ENCODE measurements around the gene TMEM178B. TPM values are rescaled to one million over a fixed set of nuclear protein-coding genes. Genes with fewer than 3 reads are reported as not detected.

TMEM178B gene
- total RNA-seq (0.27 and 0.96 TPM in 2 replicates), polyA plus RNA-seq (0.28 TPM in 1 of 2 replicates, not detected in the other), polyA minus RNA-seq (0.50 and 2.5 TPM in 2 replicates)
- 0.02 TPM for total RNA-seq (2013)

- peak within 1 kb of the TSS; percentile 63 for H3K9ac ChIP-seq (ENCODE audit: low read length)
- Mint-ChIP-seq H3K27ac (no peak within 1 kb of the TSS), H3K27me3 (peaks cover 35% of the 10 kb centered on the region), H3K4me1 (peaks cover 25% of the 10 kb centered on the region), H3K9me3 (ENCODE audit: insufficient read depth) (no peaks in the 10 kb centered on the region), H3K4me3 (peak within 1 kb of the TSS; percentile 81)
- CTCF ChIA-PET, result no interaction called here
- H3K27ac ChIP-seq (ENCODE audit: low read length in 2 of 2), result no peak within 1 kb of the TSS
- H3K4me3 ChIP-seq (ENCODE audit: control extremely low read depth in 1 of 5, extremely low read depth in 1 of 5, insufficient read depth in 1 of 5, low read depth in 2 of 5, low read length in 4 of 5), result peak within 1 kb of the TSS; percentile 8 to 56 (median 42)
- H3K4me2 ChIP-seq (replicated peaks; ENCODE audit: low read depth, low read length, poor library complexity, severe bottlenecking), result peak within 1 kb of the TSS; percentile 79
- intact Hi-C loops (cut with micrococcal nuclease), result no loop called here
- H3K27me3 ChIP-seq (replicated peaks in 1 of 4; ENCODE audit: control extremely low read depth in 1 of 4, control insufficient read depth in 3 of 4, insufficient read depth in 4 of 4, low read length in 3 of 4), result peaks cover 0 to 55% (median 36%) of the 10 kb centered on the region in 4 experiments
- DNase-seq (peak; percentile 21), ATAC-seq (ENCODE audit: low read depth) (no peak)
- H3K79me2 ChIP-seq (ENCODE audit: control insufficient read depth, insufficient read depth, low read length), result no peaks in the 10 kb centered on the region
- no peaks in the 10 kb centered on the region for H4K20me1 ChIP-seq (ENCODE audit: control insufficient read depth, insufficient read depth, low read length, poor library complexity, severe bottlenecking)
- WGBS (ENCODE audit: insufficient coverage), result under 1% methylated on average over 46 of the region's 47 CpGs
- no peak for TF ChIP-seq EZH2 (IDR thresholded peaks at IDR 0.05; ENCODE audit: borderline replicate concordance, insufficient read depth, low read depth, low read length, poor library complexity, severe bottlenecking)
- TF ChIP-seq CTCF (IDR thresholded peaks at IDR 0.05), result no peak
- POLR2A ChIA-PET, result no interaction called here
- peak within 1 kb of the TSS; percentile 72 for H2AFZ ChIP-seq (ENCODE audit: insufficient read depth, low read depth, low read length, poor library complexity, severe bottlenecking)
- H3K36me3 ChIP-seq (replicated peaks in 1 of 2; ENCODE audit: control extremely low read depth in 1 of 2, control insufficient read depth in 1 of 2, extremely low read depth in 1 of 2, insufficient read depth in 2 of 2, low read length in 1 of 2), result no peaks in the 10 kb centered on the region
- peaks cover 0 to 9% (median 0%) of the 10 kb centered on the region in 3 donors for H3K9me3 ChIP-seq (ENCODE audit: control extremely low read depth in 1 of 3, control insufficient read depth in 2 of 3, insufficient read depth in 1 of 3, low read length in 2 of 3)
- H3K4me1 ChIP-seq (ENCODE audit: control insufficient read depth in 2 of 2, insufficient read depth in 2 of 2, low read length in 2 of 2), result peaks cover 32 to 35% of the 10 kb centered on the region in 2 donors
These were observed at the start of gene TMEM178B for GRCh38 chr7:141073641-141074161. Gene TMEM178B, plus strand, starts transcription at chr7:141074064.

GRCh38 chr7:141024668-141025067, 49.2 kb upstream of the TMEM178B start:
- Mint-ChIP-seq H3K4me1 (no peaks in the 10 kb centered on the region), H3K27ac (no peak overlapping the region), H3K27me3 (peaks cover 69% of the 10 kb centered on the region), H3K9me3 (ENCODE audit: insufficient read depth) (peaks cover 7% of the 10 kb centered on the region), H3K4me3 (no peak overlapping the region)
- DNase-seq, result no peak
- Histone ChIP-seq H3K27me3 (replicated peaks in 1 of 4; ENCODE audit: control extremely low read depth in 1 of 4, control insufficient read depth in 3 of 4, insufficient read depth in 4 of 4, low read length in 3 of 4) (peaks cover 0 to 10% (median 2%) of the 10 kb centered on the region in 4 experiments), H3K4me3 (ENCODE audit: control extremely low read depth in 1 of 5, extremely low read depth in 1 of 5, insufficient read depth in 1 of 5, low read depth in 2 of 5, low read length in 4 of 5) (no peak overlapping the region), H3K36me3 (replicated peaks in 1 of 2; ENCODE audit: control extremely low read depth in 1 of 2, control insufficient read depth in 1 of 2, extremely low read depth in 1 of 2, insufficient read depth in 2 of 2, low read length in 1 of 2) (no peaks in the 10 kb centered on the region), H3K27ac (ENCODE audit: low read length in 2 of 2) (no peak overlapping the region), H3K9ac (ENCODE audit: low read length) (no peak overlapping the region), H3K79me2 (ENCODE audit: control insufficient read depth, insufficient read depth, low read length) (no peaks in the 10 kb centered on the region), H3K9me3 (ENCODE audit: control extremely low read depth in 1 of 3, control insufficient read depth in 2 of 3, insufficient read depth in 1 of 3, low read length in 2 of 3) (peaks cover 0 to 12% (median 6%) of the 10 kb centered on the region in 3 donors), H3K4me1 (ENCODE audit: control insufficient read depth in 2 of 2, insufficient read depth in 2 of 2, low read length in 2 of 2) (no peaks in the 10 kb centered on the region), H2AFZ (ENCODE audit: insufficient read depth, low read depth, low read length, poor library complexity, severe bottlenecking) (no peak overlapping the region), H3K4me2 (replicated peaks; ENCODE audit: low read depth, low read length, poor library complexity, severe bottlenecking) (no peak overlapping the region), H4K20me1 (ENCODE audit: control insufficient read depth, insufficient read depth, low read length, poor library complexity, severe bottlenecking) (no peaks in the 10 kb centered on the region)
- ATAC-seq (ENCODE audit: low read depth), result no peak
- TF ChIP-seq CTCF (IDR thresholded peaks at IDR 0.05), result no peak
- CTCF ChIA-PET, result interaction anchor here (0.6 to 1.2 kb wide), 2 partner anchors 29 to 214 kb away, joined by 3 read pairs; no protein-coding TSS in a partner anchor
- intact Hi-C loops (cut with micrococcal nuclease), result no loop called here
- no CpG with 5 or more reads among the region's 1 CpG for WGBS (ENCODE audit: insufficient coverage)
- POLR2A ChIA-PET, result no interaction called here

All from B cell (primary cell).